H1 (cell line): ENCODE results near the gene SNX3. TPM values are rescaled to one million over a fixed set of nuclear protein-coding genes. Genes with fewer than 3 reads are reported as not detected.

ENCODE experiments used
- CTCF ChIA-PET: fragments of 300-600 bp; sonication (Branson Sonifier 250); formaldehyde crosslinking; loops from one replicate; lab custom pipeline; 2021; ENCODE audit not compliant: partially characterized antibody; lab: Charles Lee
- POLR2A ChIA-PET: fragments of 300-600 bp; sonication (Branson Sonifier 250); formaldehyde crosslinking; loops from one replicate; lab custom pipeline; 2021; ENCODE audit warnings: inconsistent platforms; ENCODE audit not compliant: partially characterized antibody; lab: Charles Lee
- DNase-seq, 2 experiments: peaks; one replicate each; pipeline versions ENCODE4 v3.0.0 to v3.0.0-alpha.2; 2010 to 2022; ENCODE audit warnings: low spot score in 2 of 2, low read depth in 1 of 2, mixed read lengths in 1 of 2
- FAIRE-seq: peaks from 2 replicates; lab custom pipeline; 2011; peaks lifted over from hg19 to GRCh38; lab: Jason Lieb, UNC
- H2AFZ ChIP-seq: 2 replicates; pipeline ENCODE4 v1.8.1; 2012; ENCODE audit warnings: low read length, inconsistent platforms
- H2AK5ac ChIP-seq: 2 replicates; pipeline ENCODE4 v1.6.1; 2013; ENCODE audit warnings: low read depth, low read length
- H2BK120ac ChIP-seq: replicated peaks from 2 replicates; pipeline ENCODE3; 2013; ENCODE audit warnings: low read depth, low read length, inconsistent platforms
- H2BK12ac ChIP-seq: 2 replicates; pipeline ENCODE4 v1.6.1; 2013; ENCODE audit warnings: low read depth, low read length
- H2BK15ac ChIP-seq: 2 replicates; pipeline ENCODE4 v1.6.1; 2013; ENCODE audit warnings: low read length
- H2BK20ac ChIP-seq: 2 replicates; pipeline ENCODE4 v1.6.1; 2013; ENCODE audit warnings: low read length
- H2BK5ac ChIP-seq: 2 replicates; pipeline ENCODE4 v1.6.1; 2013; ENCODE audit warnings: low read depth, low read length
- H3K14ac ChIP-seq: 2 replicates; pipeline ENCODE4 v1.6.1; 2013; ENCODE audit warnings: inconsistent platforms; ENCODE audit not compliant: insufficient read length
- H3K18ac ChIP-seq: 2 replicates; pipeline ENCODE4 v1.6.1; 2013; ENCODE audit warnings: low read length; ENCODE audit errors: extremely low read depth
- H3K23ac ChIP-seq: 2 replicates; pipeline ENCODE4 v1.6.1; 2013; ENCODE audit warnings: inconsistent platforms; ENCODE audit not compliant: insufficient read length
- H3K23me2 ChIP-seq: 2 replicates; pipeline ENCODE4 v1.6.1; 2013; ENCODE audit warnings: low read depth, low read length
- H3K27ac ChIP-seq: 2 replicates; pipeline ENCODE4 v1.6.1; 2011; ENCODE audit warnings: low read depth, low read length, inconsistent platforms
- H3K27me3 ChIP-seq, 4 experiments: replicated peaks in 1 of 4; 1 replicate in 1 of 4; 2 replicates in 3 of 4; pipeline versions ENCODE4 v1.6.1 to v1.8.1; 2011 to 2013; ENCODE audit warnings: low read length in 3 of 4, mild to moderate bottlenecking in 3 of 4, inconsistent platforms in 2 of 4, mixed read lengths in 2 of 4, moderate library complexity in 1 of 4; ENCODE audit not compliant: control insufficient read depth in 3 of 4, insufficient read depth in 3 of 4; ENCODE audit errors: extremely low read depth in 1 of 4
- H3K36me3 ChIP-seq, 4 experiments: 2 replicates each; pipeline versions ENCODE4 v1.6.1 to v1.8.1; 2011 to 2013; ENCODE audit warnings: mild to moderate bottlenecking in 4 of 4, low read length in 3 of 4, moderate library complexity in 2 of 4, control low read depth in 1 of 4, inconsistent platforms in 1 of 4; ENCODE audit not compliant: insufficient read depth in 4 of 4, control insufficient read depth in 2 of 4
- H3K4ac ChIP-seq: replicated peaks from 2 replicates; pipeline ENCODE3; 2013; ENCODE audit warnings: low read length, low read depth, mixed read lengths, inconsistent platforms; ENCODE audit not compliant: insufficient read length
- H3K4me1 ChIP-seq, 4 experiments: replicated peaks in 1 of 4; 1 replicate in 1 of 4; 2 replicates in 3 of 4; pipeline versions ENCODE4 v1.6.1 to v1.8.1; 2011 to 2013; ENCODE audit warnings: low read length in 3 of 4, inconsistent platforms in 2 of 4, mixed read lengths in 1 of 4; ENCODE audit not compliant: insufficient read depth in 4 of 4, control insufficient read depth in 3 of 4
- H3K4me2 ChIP-seq, 2 experiments: 2 replicates each; pipeline versions ENCODE4 v1.6.1 to v1.8.1; 2011 to 2013; ENCODE audit warnings: low read depth in 2 of 2, low read length in 2 of 2, control low read depth in 1 of 2, inconsistent platforms in 1 of 2, mild to moderate bottlenecking in 1 of 2; ENCODE audit not compliant: insufficient read depth in 1 of 2
- H3K4me3 ChIP-seq, 4 experiments: fragments of 200-600, 300-600 bp in 1 of 4; sonication (generic), shearing (Covaris generic), sonication (Bioruptor Twin) in 1 of 4; 2 replicates each; pipeline versions ENCODE4 v1.5.1 to v1.8.1; 2011 to 2016; ENCODE audit warnings: low read length in 4 of 4, low read depth in 3 of 4, control low read depth in 2 of 4, inconsistent platforms in 2 of 4, mild to moderate bottlenecking in 2 of 4, mixed read lengths in 1 of 4, moderate library complexity in 1 of 4; ENCODE audit not compliant: insufficient read depth in 2 of 4; ENCODE audit errors: extremely low read depth in 1 of 4
- H3K56ac ChIP-seq: replicated peaks from 2 replicates; pipeline ENCODE3; 2013; ENCODE audit warnings: low read depth, mild to moderate bottlenecking, mixed read lengths, low read length, inconsistent platforms; ENCODE audit not compliant: insufficient read length
- H3K79me1 ChIP-seq: 2 replicates; pipeline ENCODE4 v1.6.1; 2013; ENCODE audit warnings: low read depth, low read length, control low read depth
- H3K79me2 ChIP-seq, 2 experiments: 2 replicates each; pipeline versions ENCODE4 v1.6.1 to v1.8.1; 2012 to 2013; ENCODE audit warnings: low read length in 2 of 2, mild to moderate bottlenecking in 2 of 2, inconsistent platforms in 1 of 2; ENCODE audit not compliant: insufficient read depth in 2 of 2, control insufficient read depth in 1 of 2
- H3K9ac ChIP-seq, 4 experiments: replicated peaks in 1 of 4; 1 replicate in 1 of 4; 2 replicates in 3 of 4; pipeline versions ENCODE4 v1.6.1 to v1.8.1; 2011 to 2013; ENCODE audit warnings: low read depth in 3 of 4, low read length in 3 of 4, control low read depth in 2 of 4, mild to moderate bottlenecking in 2 of 4, moderate library complexity in 2 of 4, inconsistent platforms in 1 of 4; ENCODE audit errors: extremely low read depth in 1 of 4
- H3K9me3 ChIP-seq, 2 experiments: 2 replicates each; pipeline versions ENCODE4 v1.6.1 to v1.8.1; 2012 to 2013; ENCODE audit warnings: mild to moderate bottlenecking in 2 of 2, moderate library complexity in 2 of 2, control low read depth in 1 of 2, inconsistent platforms in 1 of 2, low read depth in 1 of 2, low read length in 1 of 2, mixed read lengths in 1 of 2; ENCODE audit not compliant: insufficient read depth in 2 of 2
- H4K20me1 ChIP-seq, 2 experiments: replicated peaks in 1 of 2; 2 replicates each; pipeline versions ENCODE3 to v1.8.1; 2011 to 2013; ENCODE audit warnings: inconsistent platforms in 2 of 2, low read length in 2 of 2, mild to moderate bottlenecking in 1 of 2; ENCODE audit not compliant: insufficient read depth in 2 of 2, control insufficient read depth in 1 of 2
- H4K5ac ChIP-seq: 2 replicates; pipeline ENCODE4 v1.6.1; 2013; ENCODE audit warnings: low read length, low read depth, mixed read lengths, inconsistent platforms; ENCODE audit not compliant: insufficient read length
- H4K8ac ChIP-seq: 2 replicates; pipeline ENCODE4 v1.8.0; 2013; ENCODE audit warnings: mild to moderate bottlenecking, moderate library complexity, low read length, inconsistent platforms; ENCODE audit not compliant: insufficient read depth; ENCODE audit errors: extremely low read depth
- H4K91ac ChIP-seq: replicated peaks from 2 replicates; pipeline ENCODE3; 2013; ENCODE audit warnings: low read length, mixed read lengths, inconsistent platforms; ENCODE audit not compliant: insufficient read length
- EZH2 ChIP-seq: fragments of 200-600 bp; sonication (generic); IDR thresholded peaks from 2 replicates; pipeline ENCODE4 v1.7.1; 2012; ENCODE audit warnings: low read depth, mild to moderate bottlenecking, moderate library complexity, low read length, inconsistent platforms; ENCODE audit not compliant: severe bottlenecking
- HDAC2 ChIP-seq, 2 experiments: fragments of 300-600 bp in 1 of 2; sonication (generic) in 1 of 2; IDR thresholded peaks; 2 replicates each; pipeline ENCODE4 v1.6.1; 2011 to 2012; ENCODE audit warnings: low read depth in 2 of 2, low read length in 2 of 2, mild to moderate bottlenecking in 2 of 2, moderate library complexity in 2 of 2, borderline replicate concordance in 1 of 2, inconsistent platforms in 1 of 2
- HDAC6 ChIP-seq: IDR thresholded peaks from one replicate; pipeline ENCODE4 v1.7.1; 2012; ENCODE audit warnings: low read depth, mild to moderate bottlenecking, inconsistent platforms, low read length, moderate library complexity
- NANOG ChIP-seq: IDR thresholded peaks from 2 replicates; pipeline ENCODE4 v1.6.1; 2011; ENCODE audit warnings: low read length, low read depth, mild to moderate bottlenecking, inconsistent platforms; ENCODE audit not compliant: insufficient read depth, poor library complexity, severe bottlenecking
- RAD21 ChIP-seq, 2 experiments: IDR thresholded peaks in 1 of 2; conservative IDR thresholded peaks in 1 of 2; 2 replicates each; pipeline ENCODE4 v1.6.1; 2011; ENCODE audit warnings: low read depth in 2 of 2, low read length in 2 of 2, improper control_type of control experiment in 1 of 2, inconsistent platforms in 1 of 2, mild to moderate bottlenecking in 1 of 2, moderate library complexity in 1 of 2
- RNF2 ChIP-seq: fragments of 200-900, 300-1000 bp; sonication (generic); IDR thresholded peaks from 2 replicates; pipeline ENCODE4 v1.7.1; 2016; ENCODE audit warnings: borderline replicate concordance, low read depth, mild to moderate bottlenecking, antibody characterized with exemption, low read length; ENCODE audit not compliant: poor library complexity, severe bottlenecking; ENCODE audit errors: missing control alignments
- SUZ12 ChIP-seq: fragments of 200-600 bp; sonication (generic); IDR thresholded peaks from 2 replicates; pipeline ENCODE4 v1.6.1; 2012; ENCODE audit warnings: mild to moderate bottlenecking, inconsistent platforms, low read length, moderate library complexity, mixed read lengths
- TCF12 ChIP-seq: IDR thresholded peaks from 2 replicates; pipeline ENCODE4 v1.6.1; 2011; ENCODE audit warnings: low read depth, mild to moderate bottlenecking, low read length
- WGBS, 2 experiments: shearing (Covaris generic) in 1 of 2; methylation state at CpG; one replicate each; pipeline versions ENCODE4 v1.1.6 to v1.1.7; 2013 to 2015; ENCODE audit warnings: low lambda C conversion rate in 2 of 2, mixed read lengths in 2 of 2, inconsistent platforms in 1 of 2, low coverage in 1 of 2, missing lambda C conversion rate in 1 of 2; ENCODE audit not compliant: insufficient replicate concordance in 2 of 2, insufficient coverage in 1 of 2, insufficient read length in 1 of 2; ENCODE audit errors: extremely low coverage in 1 of 2, missing lambda C conversion rate in 1 of 2; 5-methylcytosine and 5-hydroxymethylcytosine counted together
- polyA plus RNA-seq, 7 experiments: library from polyadenylated mRNA; depleted of rRNA in 3 of 7; stranded (reverse) in 5 of 7; unstranded in 2 of 7; fragments of >200 nt in 5 of 7; fragments of 200-250 nt in 2 of 7; gene quantifications; 1 replicate in 5 of 7; 2 replicates in 1 of 7; 4 replicates in 1 of 7; pipeline versions ENCODE4 v1.2.1 to v1.2.3, GENCODE V29; 2011 to 2013; ENCODE audit warnings: missing spikeins in 2 of 7, mixed read lengths in 2 of 7
- total RNA-seq: library from RNA; stranded (reverse); fragmentation: NEBNext Ultra II Directional; extraction: Animal tissue kit (Norgen Biotek cat#: 25700); gene quantifications from 2 replicates; pipeline ENCODE4 v1.2.1, GENCODE V29; 2021

SNX3 gene
- total and polyA plus RNA-seq, 2 of the 8 experiments (the other 6 are each of a cell fraction or from before 2014, with no cell fraction given) = 72.5 to 150 TPM

DNA sequence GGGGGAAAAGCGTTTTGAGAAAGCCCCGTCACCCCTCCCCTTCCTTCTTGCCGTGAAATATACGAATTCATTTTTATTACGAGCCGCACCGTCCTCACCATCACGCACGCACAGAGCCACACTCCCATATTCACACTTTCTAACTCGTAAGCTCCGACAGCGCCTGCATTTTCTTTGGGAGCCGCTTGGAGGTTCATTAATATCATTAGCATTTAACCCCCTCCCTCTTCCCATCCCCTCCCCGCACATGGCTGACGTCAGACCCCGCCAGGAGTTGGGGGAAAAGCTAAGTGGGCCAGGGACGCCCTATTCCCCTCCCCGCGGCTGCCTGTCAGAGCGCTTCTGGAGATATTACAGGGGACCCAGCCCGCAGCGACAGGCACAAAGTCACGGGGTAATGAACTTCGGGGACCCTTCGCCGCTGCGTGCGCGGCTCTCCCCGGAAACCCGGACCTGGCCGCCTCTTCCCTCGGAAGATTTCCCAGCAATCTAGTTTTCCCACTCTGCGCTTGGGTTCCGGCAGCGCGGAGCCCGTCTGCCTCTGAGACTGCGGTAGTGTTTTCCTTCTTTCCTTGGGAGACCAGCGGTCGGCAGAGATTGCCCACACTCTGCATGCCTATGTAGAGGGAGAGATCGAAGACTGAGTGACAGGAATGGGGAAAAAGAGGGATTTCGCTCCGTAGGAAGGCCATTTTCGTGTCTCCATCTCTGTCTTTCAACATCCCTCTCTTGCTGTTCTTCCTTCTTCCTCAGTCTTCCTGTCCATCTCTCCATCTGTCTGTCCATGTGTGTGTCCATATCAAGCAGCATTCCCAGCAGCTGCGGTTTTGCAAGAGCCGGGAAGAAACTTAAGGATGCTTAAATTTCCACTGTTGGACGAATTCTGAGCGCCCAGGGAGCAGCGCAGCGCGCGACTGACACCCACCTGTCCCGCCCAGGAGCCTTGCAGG is 94.9 kb downstream of the SNX3 start, which contains the start of gene NR2E1:
NR2E1 (plus strand) TSS at position 309 of the 950 bp plus-strand sequence. CDS start 744 bp downstream, outside the sequence.
- Histone ChIP-seq H2AFZ (no peak within 1 kb of the TSS), H2BK120ac (no peak within 1 kb of the TSS), H3K27ac (no peak within 1 kb of the TSS), H2BK20ac (peak within 1 kb of the TSS; percentile 48; the same call in 1 of the 2 replicates), H2AK5ac (no peak within 1 kb of the TSS), H3K4me1 (peaks cover 10 to 54% (median 34%) of the 10 kb centered on the region in 4 experiments), H3K36me3 (peaks cover 0 to 5% (median 0%) of the 10 kb centered on the region in 4 experiments; a peak in 1 of 8 replicates), H2BK5ac (no peak within 1 kb of the TSS), H3K9me3 (no peaks in the 10 kb centered on the region), H3K9ac (no peak within 1 kb of the TSS), H3K23ac (no peak within 1 kb of the TSS), H4K20me1 (peaks cover 22 to 29% of the 10 kb centered on the region in 2 experiments), H2BK12ac (0 out of 2 replicates have a peak within 1 kb of the TSS, but pooled peaks have one; percentile 75), H3K79me2 (no peaks in the 10 kb centered on the region), H4K91ac (no peak within 1 kb of the TSS), H4K8ac (no peak within 1 kb of the TSS; the same call in 1 of the 2 replicates), H3K23me2 (peaks cover 7% of the 10 kb centered on the region; the same call in 1 of the 2 replicates), H3K56ac (no peak within 1 kb of the TSS), H3K18ac (peak within 1 kb of the TSS; percentile 24), H3K79me1 (no peaks in the 10 kb centered on the region), H3K27me3 (peaks cover 93 to 100% (median 99%) of the 10 kb centered on the region in 4 experiments), H4K5ac (no peak within 1 kb of the TSS), H3K14ac (no peak within 1 kb of the TSS), H2BK15ac (peak within 1 kb of the TSS; percentile 98; the same call in 1 of the 2 replicates), H3K4ac (no peak within 1 kb of the TSS), H3K4me3 (peak within 1 kb of the TSS; percentile 26 to 49 (median 34); a peak in 7 of 8 replicates), H3K4me2 (peak within 1 kb of the TSS; percentile 76 to 83)
- FAIRE-seq (no peak), DNase-seq (peak in 1 of 2 experiments; percentile 73)
- CTCF ChIA-PET = interaction anchor here (0.8 to 10.8 kb wide), 9 partner anchors 10 to 326 kb away, joined by 3 to 85 read pairs (median 6); no protein-coding TSS in a partner anchor
- POLR2A ChIA-PET = interaction anchor here (0.7 to 1.6 kb wide), 4 partner anchors 10 to 47 kb away, joined by 3 to 6 read pairs (median 4); no protein-coding TSS in a partner anchor
- WGBS, 2 experiments = 2% methylated on average over 54 of the region's 54 CpGs; no CpG with 5 or more reads in 1 of the 2 experiments
- no peak for TF ChIP-seq HDAC2 (IDR thresholded peaks at IDR 0.05; ENCODE audit: borderline replicate concordance in 1 of 2, low read depth in 2 of 2, low read length in 2 of 2)
- peak; percentile 92 for TF ChIP-seq RNF2
- TF ChIP-seq HDAC6 = no peak
- TF ChIP-seq EZH2 = peak; percentile 99
- TF ChIP-seq SUZ12 = peak; percentile 90; the same call in 1 of the 2 replicates
- no peak for TF ChIP-seq RAD21 (IDR thresholded peaks at IDR 0.05 in 1 of 2, conservative IDR thresholded peaks at IDR 0.05 in 1 of 2; ENCODE audit: low read depth in 2 of 2, low read length in 2 of 2)
- no peak for TF ChIP-seq NANOG
- 0 out of 2 replicates have a peak, but pooled peaks have one; percentile 26 for TF ChIP-seq TCF12
